ENCODE results near the gene DAPK1. TPM values are rescaled to one million over a fixed set of nuclear protein-coding genes. Genes with fewer than 3 reads are reported as not detected.

DAPK1 gene
- polyA plus RNA-seq, 1 experiment = 5.4 TPM

GRCh38 chr9:87635656-87636501 lies 138.2 kb downstream of the DAPK1 start:
- Histone ChIP-seq H3K4me3 (ENCODE audit: low read depth, low read length) (no peak overlapping the region), H3K36me3 (ENCODE audit: control insufficient read depth, insufficient read depth, low read length) (no peaks in the 10 kb centered on the region), H3K27me3 (ENCODE audit: control insufficient read depth, insufficient read depth, low read length) (no peaks in the 10 kb centered on the region)
- no peak for DNase-seq (ENCODE audit: low read depth)
- CTCF ChIA-PET = no interaction called here
- TF ChIP-seq, protein P1, sequence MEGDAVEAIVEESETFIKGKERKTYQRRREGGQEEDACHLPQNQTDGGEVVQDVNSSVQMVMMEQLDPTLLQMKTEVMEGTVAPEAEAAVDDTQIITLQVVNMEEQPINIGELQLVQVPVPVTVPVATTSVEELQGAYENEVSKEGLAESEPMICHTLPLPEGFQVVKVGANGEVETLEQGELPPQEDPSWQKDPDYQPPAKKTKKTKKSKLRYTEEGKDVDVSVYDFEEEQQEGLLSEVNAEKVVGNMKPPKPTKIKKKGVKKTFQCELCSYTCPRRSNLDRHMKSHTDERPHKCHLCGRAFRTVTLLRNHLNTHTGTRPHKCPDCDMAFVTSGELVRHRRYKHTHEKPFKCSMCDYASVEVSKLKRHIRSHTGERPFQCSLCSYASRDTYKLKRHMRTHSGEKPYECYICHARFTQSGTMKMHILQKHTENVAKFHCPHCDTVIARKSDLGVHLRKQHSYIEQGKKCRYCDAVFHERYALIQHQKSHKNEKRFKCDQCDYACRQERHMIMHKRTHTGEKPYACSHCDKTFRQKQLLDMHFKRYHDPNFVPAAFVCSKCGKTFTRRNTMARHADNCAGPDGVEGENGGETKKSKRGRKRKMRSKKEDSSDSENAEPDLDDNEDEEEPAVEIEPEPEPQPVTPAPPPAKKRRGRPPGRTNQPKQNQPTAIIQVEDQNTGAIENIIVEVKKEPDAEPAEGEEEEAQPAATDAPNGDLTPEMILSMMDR (IDR thresholded peaks at IDR 0.05; ENCODE audit: insufficient read depth, low read depth, low read length) = no peak
- POLR2A ChIA-PET = no interaction called here

DNA sequence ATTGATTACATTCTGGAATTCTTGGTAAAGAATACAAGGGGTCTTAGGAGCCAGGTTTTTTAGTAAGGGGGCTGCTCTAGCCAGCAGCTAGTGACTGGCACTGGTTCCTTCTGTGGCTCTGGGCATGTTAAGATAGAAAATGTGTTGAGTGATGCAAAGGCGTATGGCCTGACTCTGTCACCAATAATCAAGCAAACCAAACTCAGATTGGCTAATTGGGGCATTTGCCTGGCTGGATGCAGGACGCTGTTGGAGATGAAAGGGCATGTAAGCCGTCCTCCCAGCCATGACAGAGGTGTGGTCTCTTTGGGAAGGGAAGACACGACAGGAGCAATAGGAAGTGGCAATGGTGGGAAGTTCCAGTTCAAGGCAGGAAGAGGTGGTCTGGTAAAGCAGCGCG lies 140.6 kb downstream of the DAPK1 start:
- ChIA-PET POLR2A (no interaction called here), CTCF (interaction anchor here (1.3 kb wide), 1 partner anchor 301 kb away, joined by 4 read pairs; no protein-coding TSS in a partner anchor)
- H3K27me3 ChIP-seq (ENCODE audit: control insufficient read depth, insufficient read depth, low read length) = no peaks in the 10 kb centered on the region
- H3K36me3 ChIP-seq (ENCODE audit: control insufficient read depth, insufficient read depth, low read length) = no peaks in the 10 kb centered on the region
- no peak overlapping the region for H3K4me3 ChIP-seq (ENCODE audit: low read depth, low read length)
- TF ChIP-seq, protein P1 (IDR thresholded peaks at IDR 0.05; ENCODE audit: insufficient read depth, low read depth, low read length) = no peak
- no peak for DNase-seq (ENCODE audit: low read depth)

DNA sequence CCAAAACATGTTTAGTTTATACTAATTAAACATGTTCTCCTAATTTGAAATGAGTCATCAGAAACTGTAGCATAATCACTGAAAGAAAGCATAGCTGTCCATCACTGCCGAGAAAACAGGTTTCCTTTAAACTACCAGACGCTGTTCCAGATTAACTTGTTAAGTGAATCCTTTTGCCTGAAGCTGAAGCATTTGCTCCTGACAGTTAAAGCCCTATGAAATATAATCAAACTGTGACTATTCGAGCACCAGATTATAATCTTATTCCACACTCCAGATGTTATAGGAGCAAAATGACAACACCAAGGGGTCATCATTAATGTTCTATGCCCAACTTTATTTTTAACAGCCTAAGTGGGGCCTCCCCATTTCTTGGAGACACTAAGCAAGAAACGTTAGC lies 142.3 kb downstream of the DAPK1 start:
- Histone ChIP-seq H3K4me3 (ENCODE audit: low read depth, low read length) (no peak overlapping the region), H3K36me3 (ENCODE audit: control insufficient read depth, insufficient read depth, low read length) (no peaks in the 10 kb centered on the region), H3K27me3 (ENCODE audit: control insufficient read depth, insufficient read depth, low read length) (no peaks in the 10 kb centered on the region)
- TF ChIP-seq, protein P1 (IDR thresholded peaks at IDR 0.05; ENCODE audit: insufficient read depth, low read depth, low read length) = no peak
- DNase-seq (ENCODE audit: low read depth) = no peak
- POLR2A ChIA-PET = no interaction called here
- CTCF ChIA-PET = no interaction called here

GRCh38 chr9:87640385-87640795 lies 142.7 kb downstream of the DAPK1 start:
- POLR2A ChIA-PET = no interaction called here

DNA sequence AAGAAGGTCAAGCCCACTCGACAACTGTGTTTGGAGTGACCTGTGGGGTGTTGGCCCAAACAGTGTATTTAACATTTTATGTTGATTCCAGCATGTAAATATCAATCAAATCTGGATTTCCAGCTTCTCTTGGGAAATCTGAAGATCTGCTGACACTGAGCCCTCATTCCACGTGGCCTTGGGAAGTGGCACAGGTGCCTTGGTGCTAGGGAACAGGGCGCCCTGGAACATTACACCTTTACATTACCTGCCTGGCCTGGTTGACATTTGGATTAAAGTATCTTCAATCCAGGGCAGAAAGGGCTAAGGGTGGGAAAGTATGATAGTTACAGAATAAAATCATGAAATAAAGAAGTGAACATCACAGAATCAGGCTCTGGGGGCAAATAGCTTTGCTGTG lies 143.4 kb downstream of the DAPK1 start:
- ChIA-PET POLR2A (no interaction called here), CTCF (interaction anchor here (0.8 to 1.1 kb wide), 2 partner anchors 22 to 303 kb away, joined by 3 read pairs; no protein-coding TSS in a partner anchor)
- H3K36me3 ChIP-seq (ENCODE audit: control insufficient read depth, insufficient read depth, low read length) = no peaks in the 10 kb centered on the region
- H3K27me3 ChIP-seq (ENCODE audit: control insufficient read depth, insufficient read depth, low read length) = no peaks in the 10 kb centered on the region
- no peak overlapping the region for H3K4me3 ChIP-seq (ENCODE audit: low read depth, low read length)
- TF ChIP-seq, protein P1 (IDR thresholded peaks at IDR 0.05; ENCODE audit: insufficient read depth, low read depth, low read length) = no peak
- no peak for DNase-seq (ENCODE audit: low read depth)

More at GRCh38 chr9:87640385-87640795, 142.7 kb downstream of the DAPK1 start:
- Histone ChIP-seq H3K27me3 (ENCODE audit: control insufficient read depth, insufficient read depth, low read length) (no peaks in the 10 kb centered on the region), H3K36me3 (ENCODE audit: control insufficient read depth, insufficient read depth, low read length) (no peaks in the 10 kb centered on the region), H3K4me3 (ENCODE audit: low read depth, low read length) (no peak overlapping the region)
- no peak for DNase-seq (ENCODE audit: low read depth)
- CTCF ChIA-PET = interaction anchor here (1.1 kb wide), 1 partner anchor 23 kb away, joined by 3 read pairs; no protein-coding TSS in a partner anchor
- TF ChIP-seq, protein P1 (IDR thresholded peaks at IDR 0.05; ENCODE audit: insufficient read depth, low read depth, low read length) = no peak
